ENCODE data around the gene SPSB4.
"Not testable (repeated sequence)": the region's sequence is repeated elsewhere in the genome, so short reads cannot be mapped to it uniquely, and the experiment has no call there.

The SPSB4 gene

GRCh38 chr3:141050576-141051442, at the start of gene SPSB4:
SPSB4 (plus strand) TSS chr3:141051347; CDS start chr3:141066105, 14,758 bp downstream.
- peak; percentile 48 for DNase-seq (ENCODE audit: low spot score)

- no peak for DNase-seq (ENCODE audit: low spot score)
Measured at GRCh38 chr3:141006344-141006743, 44.8 kb upstream of the SPSB4 start.

DNA sequence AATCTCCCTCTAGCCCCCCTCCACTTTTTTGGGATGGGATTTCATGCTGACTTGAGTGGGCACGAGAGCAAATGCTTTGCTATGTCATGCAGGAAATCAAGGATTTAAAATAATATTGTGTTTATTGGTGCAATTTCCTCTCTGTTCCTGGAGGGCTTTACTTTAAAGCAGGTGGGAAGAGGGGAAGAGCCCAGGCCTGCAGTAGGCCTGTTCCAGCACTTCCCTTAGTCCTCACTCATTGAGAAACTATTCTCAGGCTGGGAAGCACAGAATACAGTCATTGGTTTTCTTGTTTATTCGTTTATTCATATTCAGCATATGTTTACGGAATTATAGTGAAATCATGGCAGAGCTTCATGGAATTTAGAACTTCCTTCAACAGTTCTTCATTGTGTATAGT, 41.7 kb upstream of the SPSB4 start:
- no peak for DNase-seq (ENCODE audit: low spot score)

DNA sequence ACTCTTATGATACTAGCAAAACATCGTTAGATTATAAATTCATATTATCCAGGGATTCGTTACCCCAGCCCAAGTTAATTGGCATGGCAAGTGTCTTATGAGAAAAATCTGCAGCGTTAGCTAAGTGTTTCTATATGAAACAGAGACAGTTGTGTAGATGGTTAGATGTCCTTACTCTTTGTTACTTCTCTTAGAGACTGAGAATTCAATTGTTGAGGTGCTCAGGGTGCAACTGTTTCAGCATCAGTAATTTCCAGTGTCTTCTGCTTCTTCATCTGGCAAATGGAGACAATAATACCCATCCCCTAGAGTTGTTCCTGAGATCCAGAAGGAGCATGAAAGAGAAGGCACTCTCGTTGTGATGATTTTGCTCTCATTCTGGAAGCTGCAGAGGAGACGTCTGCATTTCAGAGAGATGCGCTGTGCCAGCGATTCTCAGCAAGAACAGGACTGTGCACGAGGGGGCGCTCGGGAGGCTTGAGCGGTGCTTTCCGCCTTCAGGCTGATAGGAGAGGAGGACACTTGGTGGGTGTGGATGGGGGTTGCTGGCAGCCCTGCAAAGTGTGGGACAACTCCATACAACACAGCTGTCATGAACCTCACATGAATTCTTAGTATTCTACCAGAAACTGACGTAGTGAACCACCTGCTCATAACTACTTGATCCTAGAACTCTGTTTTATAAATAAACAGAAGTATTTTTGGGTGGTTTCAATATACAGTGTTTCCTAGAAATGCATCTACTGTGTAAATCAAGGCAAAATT, 39.7 kb upstream of the SPSB4 start:
- peak; percentile 58 for DNase-seq (ENCODE audit: low spot score)

DNA sequence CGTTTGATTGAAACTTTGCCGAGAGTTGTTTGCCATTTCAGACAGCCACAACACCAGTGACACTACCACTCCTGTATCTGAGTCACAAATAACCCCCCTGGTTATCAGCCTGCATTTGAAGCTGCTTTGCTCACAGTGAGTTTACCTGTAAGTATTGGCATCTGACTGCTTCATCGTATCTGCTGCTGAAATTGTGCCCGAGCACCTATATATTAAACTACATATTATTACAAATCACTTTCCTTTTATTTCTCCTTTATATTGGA, 39.2 kb upstream of the SPSB4 start:
- DNase-seq (ENCODE audit: low spot score): no peak

GRCh38 chr3:141012571-141012970, 38.6 kb upstream of the SPSB4 start:
- no peak for DNase-seq (ENCODE audit: low spot score)

DNA sequence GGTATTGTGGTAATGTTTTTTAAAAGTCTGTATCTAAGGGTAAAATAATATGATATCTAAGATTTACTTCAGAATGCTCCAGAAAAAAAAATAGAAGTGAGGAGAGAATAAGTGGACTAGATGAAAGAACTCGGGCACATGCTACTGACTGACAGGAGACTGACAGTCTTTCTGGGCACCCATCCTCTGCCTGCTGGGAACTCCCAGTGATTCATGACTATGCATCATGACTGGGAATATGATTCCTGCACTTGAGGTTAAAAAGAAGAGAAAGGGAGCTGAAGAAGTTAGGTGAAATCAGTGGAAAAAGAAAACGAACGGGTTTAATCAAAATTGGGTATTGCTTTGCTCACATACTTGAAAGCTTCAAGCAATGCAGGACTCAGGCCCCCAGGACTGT, 35.7 kb upstream of the SPSB4 start:
- peak; percentile 10 for DNase-seq (ENCODE audit: low spot score)

GRCh38 chr3:141017366-141018322, 33.5 kb upstream of the SPSB4 start:
- not testable (repeated sequence) for DNase-seq (ENCODE audit: low spot score)

DNA sequence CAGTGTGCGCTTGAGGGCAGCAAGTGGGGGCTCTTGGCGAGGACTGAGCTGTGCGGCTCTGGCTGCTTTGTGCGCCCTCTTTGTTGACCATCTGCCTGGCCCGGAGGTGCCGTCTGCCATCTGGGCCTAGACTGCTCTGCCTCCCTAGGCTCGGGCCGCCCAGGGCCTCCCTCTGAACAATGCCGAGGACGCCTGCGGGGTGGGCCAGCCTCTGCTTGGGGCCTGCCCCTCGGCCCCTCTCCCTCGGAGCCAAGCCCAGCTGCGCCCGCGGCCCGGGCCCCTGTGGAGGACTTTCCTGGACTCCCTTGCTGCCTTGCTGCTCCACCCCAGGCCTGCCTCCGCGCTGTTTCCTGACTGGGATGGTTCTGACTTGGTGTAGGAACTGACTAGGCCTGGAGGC, 31.9 kb upstream of the SPSB4 start:
- no peak for DNase-seq (ENCODE audit: low spot score)

DNA sequence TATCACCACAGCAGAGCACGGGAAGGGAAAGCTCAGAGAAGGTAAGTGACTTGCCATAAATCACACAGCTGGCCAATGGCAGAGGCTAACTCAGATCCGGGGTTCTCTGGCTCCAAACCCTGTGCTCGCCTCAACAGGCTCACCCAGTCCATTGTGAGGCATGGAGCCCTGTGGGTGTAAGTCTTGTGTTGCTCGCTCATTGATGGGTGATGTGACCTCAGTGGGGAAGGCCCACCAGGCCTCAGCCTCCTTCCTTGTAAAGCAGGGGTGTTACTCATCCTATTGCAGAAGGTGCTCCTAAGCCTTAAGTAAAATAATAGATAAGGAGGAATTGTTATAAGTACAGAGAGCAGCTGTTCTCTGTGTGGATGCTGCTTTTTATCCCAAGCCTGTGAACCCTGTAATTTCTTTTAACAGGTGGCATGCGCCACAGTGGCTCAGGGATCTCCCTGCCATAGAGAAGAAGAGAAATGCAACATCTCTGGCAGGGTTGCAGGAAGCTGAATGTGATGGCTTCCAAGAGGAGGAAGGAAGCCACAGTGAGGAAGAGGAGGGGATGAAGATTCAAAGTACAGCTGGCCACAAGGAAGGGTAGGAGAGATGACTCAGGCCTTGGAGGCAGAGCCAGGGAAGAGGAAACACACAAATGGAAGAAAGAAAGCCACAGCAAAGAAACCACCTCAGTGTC, 30.9 kb upstream of the SPSB4 start:
- peak; percentile 42 for DNase-seq (ENCODE audit: low spot score)

DNA sequence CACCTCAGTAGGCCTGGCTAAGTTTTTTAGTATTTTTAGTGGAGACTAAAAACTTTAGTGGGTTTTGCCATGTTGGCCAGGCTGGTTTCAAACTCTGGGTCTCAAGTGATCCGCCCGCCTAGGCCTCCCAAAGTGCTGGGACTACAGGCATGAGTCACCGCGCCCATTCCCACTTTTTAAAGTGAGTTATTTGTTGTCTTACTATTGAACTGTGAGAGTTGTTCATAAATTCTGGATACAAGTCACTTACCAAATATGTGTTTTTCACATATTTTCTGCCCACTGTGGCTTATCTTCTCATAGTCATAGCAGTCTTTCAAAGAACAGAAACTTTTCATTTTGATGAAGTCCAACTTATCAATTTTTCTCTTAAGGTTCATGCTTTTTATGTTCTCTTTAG, 29.9 kb upstream of the SPSB4 start:
- no peak for DNase-seq (ENCODE audit: low spot score)

GRCh38 chr3:141030296-141030695, 20.9 kb upstream of the SPSB4 start:
- DNase-seq (ENCODE audit: low spot score): no peak

DNA sequence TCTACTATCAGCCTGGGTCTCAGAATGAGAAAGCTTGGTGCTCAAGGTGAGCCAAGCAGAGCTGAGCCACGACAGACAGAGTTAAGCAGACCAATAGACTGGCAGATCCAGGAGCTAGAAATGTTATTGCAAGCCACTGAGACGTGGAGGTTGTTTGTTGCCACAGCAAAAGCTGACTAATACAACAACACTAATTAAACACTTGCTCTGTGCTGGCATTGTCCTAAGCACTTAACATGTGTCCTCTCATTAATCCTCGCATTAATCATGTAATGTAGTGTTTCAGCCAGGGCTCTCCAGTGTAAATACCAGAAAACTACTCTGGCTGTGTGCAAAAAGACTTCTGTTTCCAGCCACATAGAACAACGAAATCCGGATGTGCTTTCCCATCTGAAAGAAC, 11.6 kb upstream of the SPSB4 start:
- no peak for DNase-seq (ENCODE audit: low spot score)

DNA sequence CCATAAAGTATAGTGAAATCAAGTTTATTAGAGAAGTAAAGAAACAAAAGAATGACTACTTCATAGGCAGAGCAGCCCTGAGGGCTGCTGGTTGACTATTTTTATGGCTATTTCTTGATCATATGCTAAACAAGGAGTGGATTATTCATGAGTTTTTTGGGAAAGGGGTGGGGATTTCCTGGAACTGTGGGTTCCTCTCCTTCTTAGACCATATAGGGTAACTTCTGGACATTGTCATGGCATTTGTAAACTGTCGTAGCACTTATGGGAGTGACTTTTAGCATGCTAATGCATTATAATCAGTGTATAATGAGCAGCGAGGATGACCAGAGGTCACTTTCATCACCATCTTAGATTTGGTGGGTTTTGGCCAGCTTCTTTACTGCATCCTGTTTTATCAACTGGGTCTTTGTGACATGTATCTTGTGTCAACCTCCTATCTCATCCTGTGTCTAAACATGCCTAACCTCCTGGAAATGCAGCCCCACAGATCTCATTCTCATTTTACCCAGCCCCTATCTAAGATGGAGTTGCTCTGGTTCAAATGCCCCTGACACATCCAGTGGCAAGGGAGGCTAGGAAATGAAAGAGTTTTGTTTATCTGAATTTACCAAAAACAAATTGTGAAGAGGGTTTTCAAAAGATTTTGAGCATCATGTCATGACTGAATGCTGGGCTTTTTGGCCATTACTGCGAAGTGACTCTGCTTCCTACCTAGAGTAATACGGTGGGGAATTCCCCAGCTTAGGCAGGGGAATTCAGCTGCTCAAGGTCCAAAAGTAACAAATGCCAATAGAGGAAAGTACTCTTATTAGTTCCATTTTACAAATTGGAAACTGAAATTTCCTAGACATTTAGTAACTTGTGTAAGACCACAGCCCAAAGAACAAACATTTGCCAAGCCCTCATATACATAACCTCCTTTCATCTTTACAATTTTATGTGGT, 6.2 kb upstream of the SPSB4 start:
- no peak for DNase-seq (ENCODE audit: low spot score)

DNA sequence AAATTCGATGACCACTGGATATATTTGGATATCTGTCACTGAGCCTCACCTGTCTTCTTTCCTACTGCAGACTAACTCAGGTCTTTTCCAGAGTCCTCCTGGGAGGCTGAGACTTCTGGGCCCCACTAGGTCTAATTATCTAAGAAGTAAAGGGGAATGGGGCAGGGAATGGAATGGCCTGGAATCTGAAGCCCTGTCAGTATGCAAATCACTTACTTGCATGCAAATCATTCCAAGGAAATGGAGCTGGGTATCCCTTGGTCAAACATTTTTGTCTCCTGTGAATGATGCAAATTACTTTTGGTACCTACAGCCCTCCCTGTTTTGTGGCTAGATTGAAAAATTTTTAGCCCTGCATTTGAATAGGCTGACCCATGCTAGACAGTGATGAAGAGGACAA, 5.3 kb upstream of the SPSB4 start:
- no peak for DNase-seq (ENCODE audit: low spot score)

DNA sequence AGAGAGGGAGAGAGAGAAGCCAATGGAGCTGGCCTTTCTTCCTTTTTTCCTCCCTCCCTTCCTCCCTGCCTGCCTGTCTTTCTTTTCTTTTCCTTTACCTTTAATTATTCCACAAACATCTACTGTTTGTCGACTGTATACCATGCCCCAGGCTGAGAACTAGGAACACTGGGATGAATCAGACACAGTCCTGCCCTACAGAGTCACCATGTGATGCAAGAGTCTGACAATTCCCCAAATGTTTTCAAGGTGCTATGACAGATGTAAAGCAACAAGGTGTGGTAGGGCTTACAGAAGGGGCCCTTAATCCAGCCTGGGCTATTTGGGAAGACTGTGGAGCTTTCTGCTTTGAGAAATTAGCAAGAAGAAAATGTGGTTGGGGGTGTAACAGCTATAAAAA, 4.0 kb upstream of the SPSB4 start:
- DNase-seq (ENCODE audit: low spot score): no peak

- no peak for DNase-seq (ENCODE audit: low spot score)
Measured at GRCh38 chr3:141049681-141050080, 1.5 kb upstream of the SPSB4 start.

GRCh38 chr3:141051443-141052200, 475 bp downstream of the SPSB4 start:
- DNase-seq (ENCODE audit: low spot score): no peak

DNA sequence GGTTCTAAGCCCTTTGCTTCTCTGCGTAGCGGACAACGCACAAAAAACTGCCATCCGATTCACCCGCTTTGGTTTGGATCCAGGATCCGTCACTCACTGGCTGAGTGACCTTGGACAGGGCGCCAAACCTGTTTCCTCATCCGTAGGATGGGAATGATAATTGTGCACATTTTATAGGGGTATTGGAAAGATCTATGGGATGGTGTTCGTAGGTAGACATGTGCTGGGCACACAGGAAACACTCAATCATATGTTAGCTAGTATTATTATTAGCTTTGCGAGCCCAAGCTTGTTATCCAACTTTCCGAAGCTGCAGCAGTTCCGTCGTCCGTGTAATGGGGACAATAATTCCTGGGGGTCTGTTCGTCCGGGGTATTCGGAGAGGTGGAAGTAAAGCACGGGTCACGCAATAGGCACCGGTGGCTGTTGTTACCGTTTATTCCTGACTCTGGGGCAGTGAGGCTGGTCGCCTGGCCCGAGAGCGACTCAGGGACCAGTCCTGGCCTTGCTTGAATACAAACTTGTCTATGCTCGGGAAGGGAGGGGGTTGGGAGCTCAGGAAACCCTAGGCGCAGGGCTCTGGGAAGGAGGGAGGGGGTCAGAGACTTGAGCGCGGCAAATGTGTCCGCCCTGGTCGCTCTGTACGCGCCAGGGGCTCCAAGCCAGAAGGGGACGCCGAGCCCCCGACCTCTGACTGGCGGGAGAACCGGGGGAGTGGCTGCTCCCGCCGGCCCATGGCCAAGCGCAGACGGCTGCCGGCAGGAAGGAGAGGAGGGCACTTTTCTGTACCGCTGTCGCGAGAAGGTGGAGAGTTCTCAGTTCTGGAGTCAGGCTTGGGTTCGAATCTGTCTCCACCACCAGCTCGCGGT, 1.3 kb downstream of the SPSB4 start:
- no peak for DNase-seq (ENCODE audit: low spot score)
